Immature natural killer cell (primary cell): ENCODE results near the gene SLC38A8. TPM values are rescaled to one million over a fixed set of nuclear protein-coding genes. Genes with fewer than 3 reads are reported as not detected.

Experiments used
- DNase-seq, 3 donors: peaks; one replicate each; pipeline ENCODE4 v3.0.0; 2022; ENCODE audit warnings: mixed read lengths in 1 of 3
- H3K27ac Mint-ChIP-seq, 6 donors: one replicate each; pipeline ENCODE4 v1.8.0; 2020; ENCODE audit warnings: mixed read lengths in 6 of 6, mild to moderate bottlenecking in 5 of 6, inconsistent platforms in 4 of 6, moderate library complexity in 3 of 6
- H3K27me3 Mint-ChIP-seq, 3 donors: one replicate each; pipeline ENCODE4 v1.8.0; 2020 to 2021; ENCODE audit warnings: low read depth in 3 of 3, mild to moderate bottlenecking in 3 of 3, mixed read lengths in 3 of 3, moderate library complexity in 3 of 3, inconsistent platforms in 1 of 3
- H3K36me3 Mint-ChIP-seq, 3 donors: one replicate each; pipeline ENCODE4 v1.8.0; 2020; ENCODE audit warnings: mixed read lengths in 3 of 3, inconsistent platforms in 2 of 3, mild to moderate bottlenecking in 2 of 3
- H3K4me1 Mint-ChIP-seq, 2 donors: one replicate each; pipeline ENCODE4 v1.8.0; 2020; ENCODE audit warnings: inconsistent platforms in 2 of 2, mild to moderate bottlenecking in 2 of 2, mixed read lengths in 2 of 2, moderate library complexity in 1 of 2
- H3K4me3 Mint-ChIP-seq, 5 donors: one replicate each; pipeline ENCODE4 v1.8.0; 2020; ENCODE audit warnings: mild to moderate bottlenecking in 5 of 5, mixed read lengths in 5 of 5, inconsistent platforms in 3 of 5, moderate library complexity in 3 of 5
- H3K9me3 Mint-ChIP-seq, 6 donors: one replicate each; pipeline ENCODE4 v1.8.0; 2020; ENCODE audit warnings: mild to moderate bottlenecking in 6 of 6, mixed read lengths in 6 of 6, inconsistent platforms in 4 of 6, moderate library complexity in 3 of 6
- polyA plus RNA-seq, 3 donors: library from polyadenylated mRNA; unstranded; fragments of 300-500 nt; fragmentation: Illumina TruSeq; gene quantifications; one replicate each; pipeline ENCODE4 v1.2.3, GENCODE V29; 2021

Gene SLC38A8
- polyA plus RNA-seq, 3 donors from 2014 or later: not detected

DNA sequence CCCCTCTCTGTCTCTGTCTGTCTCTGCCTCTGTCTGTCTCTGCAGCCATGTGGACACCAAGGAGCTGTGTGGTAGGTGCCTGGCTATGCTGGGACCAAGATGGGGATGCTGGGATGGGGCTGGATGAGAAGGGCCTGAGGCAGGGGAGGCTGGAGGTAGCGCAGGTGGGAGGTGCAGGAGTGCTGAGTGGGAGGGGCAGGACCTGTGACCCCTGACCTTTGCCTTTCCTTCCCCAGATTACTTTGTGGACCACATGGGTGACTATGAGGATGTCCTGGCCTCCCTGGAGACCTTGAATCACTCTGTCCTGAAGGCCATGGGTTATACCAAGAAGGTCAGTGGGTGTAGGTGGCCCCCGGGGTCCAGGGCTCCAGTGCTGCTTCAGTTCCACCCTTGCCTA is 61.8 kb downstream of the SLC38A8 start:
- Mint-ChIP-seq H3K9me3 (peaks cover 0 to 1% (median 0%) of the 10 kb centered on the region in 6 donors), H3K4me1 (no peaks in the 10 kb centered on the region), H3K4me3 (no peak overlapping the region), H3K27ac (no peak overlapping the region), H3K36me3 (no peaks in the 10 kb centered on the region), H3K27me3 (peaks cover 0 to 6% (median 2%) of the 10 kb centered on the region in 3 donors)
- DNase-seq: no peak

GRCh38 chr16:83979441-83979840 is 63.2 kb downstream of the SLC38A8 start:
- DNase-seq: no peak
- H3K4me1 Mint-ChIP-seq: no peaks in the 10 kb centered on the region
- H3K9me3 Mint-ChIP-seq: peaks cover 0 to 1% (median 0%) of the 10 kb centered on the region in 6 donors
- no peaks in the 10 kb centered on the region for H3K36me3 Mint-ChIP-seq
- H3K4me3 Mint-ChIP-seq: no peak overlapping the region
- H3K27me3 Mint-ChIP-seq: peaks cover 0 to 6% (median 0%) of the 10 kb centered on the region in 3 donors
- no peak overlapping the region for H3K27ac Mint-ChIP-seq

- no peaks in the 10 kb centered on the region for H3K4me1 Mint-ChIP-seq
- no peak overlapping the region for H3K4me3 Mint-ChIP-seq
- H3K36me3 Mint-ChIP-seq: no peaks in the 10 kb centered on the region
- H3K9me3 Mint-ChIP-seq: peaks cover 0 to 1% (median 0%) of the 10 kb centered on the region in 6 donors
- H3K27me3 Mint-ChIP-seq: peaks cover under 1 to 7% (median 4%) of the 10 kb centered on the region in 3 donors
- DNase-seq: no peak
- H3K27ac Mint-ChIP-seq: no peak overlapping the region
These were observed 64.1 kb downstream of the SLC38A8 start for GRCh38 chr16:83978401-83978904.

DNA sequence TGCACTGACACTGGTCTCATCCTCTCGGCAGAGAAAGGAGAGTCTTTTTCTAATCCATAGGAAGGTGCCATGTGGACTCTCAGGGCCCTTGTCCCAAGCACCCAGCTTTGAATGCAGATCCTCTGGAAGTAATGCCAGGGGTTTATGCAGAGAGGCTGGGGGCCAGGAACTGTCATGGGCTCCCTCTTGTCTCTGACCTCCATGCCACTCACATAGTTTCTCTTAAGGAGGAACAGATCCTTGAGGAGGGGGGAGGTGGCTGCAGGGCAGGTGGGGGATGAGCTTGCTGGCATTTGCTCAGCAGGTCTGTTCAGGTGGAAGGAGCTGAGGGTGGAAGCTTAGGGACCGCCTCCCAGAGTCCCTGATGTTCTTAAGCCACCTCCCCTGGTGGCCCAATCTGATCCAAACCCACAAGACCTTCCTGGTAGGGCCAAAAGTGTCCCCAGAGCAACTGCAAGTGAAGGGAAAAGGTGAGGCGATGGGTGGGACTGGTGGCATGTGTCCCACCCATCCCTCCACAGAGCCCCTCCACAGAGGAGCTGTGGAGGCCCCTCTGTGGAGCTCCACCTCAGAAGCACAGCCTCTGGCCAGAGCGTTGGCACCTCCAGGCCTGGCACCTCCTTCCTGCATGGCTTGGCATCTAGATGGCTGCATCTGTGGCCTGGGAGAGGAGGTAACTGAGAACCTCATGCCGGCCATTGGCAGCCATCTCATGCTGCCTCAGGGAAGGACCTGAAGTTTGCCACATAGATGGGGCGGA is 65.4 kb downstream of the SLC38A8 start:
- Mint-ChIP-seq H3K4me1 (no peaks in the 10 kb centered on the region), H3K36me3 (no peaks in the 10 kb centered on the region), H3K4me3 (no peak overlapping the region), H3K27me3 (peaks cover 4 to 10% (median 4%) of the 10 kb centered on the region in 3 donors), H3K9me3 (peaks cover 0 to 1% (median 0%) of the 10 kb centered on the region in 6 donors), H3K27ac (no peak overlapping the region)
- no peak for DNase-seq

DNA sequence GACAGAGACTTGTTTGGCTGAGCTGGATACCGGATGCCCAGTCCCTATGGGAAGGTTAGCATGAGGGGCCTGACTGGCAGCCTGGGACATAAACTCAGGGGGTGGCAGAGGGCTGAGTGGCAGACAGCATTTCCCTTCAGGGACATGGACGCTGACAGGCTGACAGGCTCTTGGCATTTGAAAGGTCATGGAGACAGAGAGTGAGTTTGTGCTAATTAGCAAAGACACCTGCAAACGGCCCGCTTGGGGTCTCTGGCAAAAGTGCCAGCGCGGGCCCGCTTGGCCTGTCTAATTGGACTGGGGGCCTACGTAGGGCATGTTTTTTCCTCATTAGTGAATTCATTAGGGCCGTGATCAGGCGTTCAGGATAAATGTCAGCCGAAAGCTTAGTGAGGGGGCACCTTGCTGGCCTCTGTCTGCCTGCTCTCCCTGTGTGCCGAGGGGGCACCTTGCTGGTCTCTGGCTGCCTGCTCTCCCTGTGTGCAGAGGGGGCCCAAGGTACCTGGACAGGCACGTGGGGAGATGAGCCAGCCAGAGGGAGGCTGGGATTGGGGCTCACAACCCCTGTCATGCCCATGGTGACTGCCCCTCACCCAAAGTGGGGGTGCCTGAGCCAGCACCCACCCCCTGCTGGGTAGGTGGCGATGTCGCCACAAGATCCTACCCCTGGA is 66.9 kb downstream of the SLC38A8 start:
- Mint-ChIP-seq H3K4me3 (no peak overlapping the region), H3K4me1 (no peaks in the 10 kb centered on the region), H3K9me3 (peaks cover 0 to 1% (median 0%) of the 10 kb centered on the region in 6 donors), H3K36me3 (no peaks in the 10 kb centered on the region), H3K27ac (no peak overlapping the region), H3K27me3 (peaks cover 4 to 10% (median 4%) of the 10 kb centered on the region in 3 donors)
- DNase-seq: no peak

- no peak for DNase-seq
- Mint-ChIP-seq H3K4me1 (peaks cover 0 to 1% of the 10 kb centered on the region in 2 donors), H3K4me3 (no peak overlapping the region), H3K27me3 (peaks cover 4 to 14% (median 10%) of the 10 kb centered on the region in 3 donors), H3K27ac (no peak overlapping the region), H3K9me3 (peaks cover 0 to 1% (median 0%) of the 10 kb centered on the region in 6 donors), H3K36me3 (no peaks in the 10 kb centered on the region)
These were observed 68.1 kb downstream of the SLC38A8 start for GRCh38 chr16:83974475-83974874.

DNA sequence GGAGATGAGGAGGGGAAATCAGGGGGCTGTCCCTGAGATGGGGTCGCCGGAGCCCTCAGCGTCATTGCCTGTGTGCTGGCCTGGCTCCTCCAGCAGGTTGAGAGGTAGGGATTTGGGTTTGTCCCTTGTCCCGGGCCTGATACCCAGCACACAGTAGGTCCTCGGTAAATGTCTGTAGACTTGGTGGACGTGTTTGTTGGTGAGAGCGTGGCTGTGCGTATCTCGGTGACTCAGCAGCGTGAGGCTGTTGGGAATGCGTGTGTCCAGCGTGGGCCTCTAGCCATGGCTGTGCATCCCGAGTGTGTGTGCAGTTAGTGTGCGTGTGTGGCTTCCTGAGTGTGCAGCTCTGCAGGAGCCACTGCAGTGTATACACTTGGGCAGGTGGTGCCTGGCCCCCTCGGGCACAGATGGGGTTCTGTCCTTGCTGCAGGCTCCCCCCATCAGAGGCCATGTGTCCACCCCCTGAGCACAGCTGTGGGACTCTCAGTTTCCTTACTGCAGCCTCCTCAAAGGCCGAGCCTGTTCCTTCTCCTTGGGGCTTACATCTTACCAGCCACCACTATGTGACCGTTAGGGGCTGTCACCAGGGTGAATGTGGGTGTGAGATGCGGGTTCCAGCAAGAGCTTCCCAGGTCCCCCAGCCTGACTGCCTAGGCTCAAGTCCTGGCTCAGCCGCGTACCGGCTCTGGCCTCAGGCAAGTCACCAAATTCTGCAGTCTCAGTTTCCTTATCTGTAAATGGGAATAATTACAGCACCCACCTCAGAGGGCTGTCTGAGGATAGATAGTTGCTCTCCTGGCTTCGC is 68.8 kb downstream of the SLC38A8 start:
- Mint-ChIP-seq H3K4me3 (no peak overlapping the region), H3K27me3 (peaks cover 4 to 15% (median 10%) of the 10 kb centered on the region in 3 donors), H3K9me3 (peaks cover 0 to 1% (median 0%) of the 10 kb centered on the region in 6 donors), H3K36me3 (no peaks in the 10 kb centered on the region), H3K4me1 (peaks cover 0 to 1% of the 10 kb centered on the region in 2 donors), H3K27ac (no peak overlapping the region)
- DNase-seq: no peak

- Mint-ChIP-seq H3K4me1 (peaks cover 0 to 1% of the 10 kb centered on the region in 2 donors), H3K27ac (no peak overlapping the region), H3K36me3 (no peaks in the 10 kb centered on the region), H3K9me3 (peaks cover 0 to 1% (median 0%) of the 10 kb centered on the region in 6 donors), H3K4me3 (no peak overlapping the region), H3K27me3 (peaks cover 4 to 14% (median 10%) of the 10 kb centered on the region in 3 donors)
- no peak for DNase-seq
These were observed 69.5 kb downstream of the SLC38A8 start for GRCh38 chr16:83973077-83973476.

GRCh38 chr16:83972256-83973008 is 70.2 kb downstream of the SLC38A8 start:
- Mint-ChIP-seq H3K4me3 (no peak overlapping the region), H3K27me3 (peaks cover 4 to 12% (median 12%) of the 10 kb centered on the region in 3 donors)

GRCh38 chr16:83971165-83972130 is 71.1 kb downstream of the SLC38A8 start:
- peaks cover 4 to 12% (median 12%) of the 10 kb centered on the region in 3 donors for H3K27me3 Mint-ChIP-seq

More at GRCh38 chr16:83972256-83973008, 70.2 kb downstream of the SLC38A8 start:
- no peak for DNase-seq
- Mint-ChIP-seq H3K4me1 (peaks cover 0 to 3% of the 10 kb centered on the region in 2 donors), H3K36me3 (no peaks in the 10 kb centered on the region), H3K27ac (no peak overlapping the region), H3K9me3 (no peaks in the 10 kb centered on the region)

GRCh38 chr16:83970430-83970815 is 72.2 kb downstream of the SLC38A8 start:
- Mint-ChIP-seq H3K27ac (no peak overlapping the region), H3K4me3 (no peak overlapping the region), H3K27me3 (peaks cover 4 to 12% (median 10%) of the 10 kb centered on the region in 3 donors), H3K9me3 (no peaks in the 10 kb centered on the region), H3K36me3 (no peaks in the 10 kb centered on the region), H3K4me1 (peaks cover 0 to 3% of the 10 kb centered on the region in 2 donors)
- no peak for DNase-seq

More at GRCh38 chr16:83971165-83972130, 71.1 kb downstream of the SLC38A8 start:
- Mint-ChIP-seq H3K36me3 (no peaks in the 10 kb centered on the region), H3K4me1 (peaks cover 0 to 3% of the 10 kb centered on the region in 2 donors), H3K27ac (no peak overlapping the region), H3K9me3 (no peaks in the 10 kb centered on the region), H3K4me3 (no peak overlapping the region)
- DNase-seq: no peak
